OCI-LY7 (cell line): ENCODE results near the gene YIPF4. TPM values are rescaled to one million over a fixed set of nuclear protein-coding genes. Genes with fewer than 3 reads are reported as not detected.
A peak's percentile ranks its signal among the peaks of the same experiment; 100 is the strongest.

Source experiments
- BruUV-seq: library from RNA; stranded (reverse); fragments of 400-500 nt; replicated peaks from 2 replicates; lab custom pipeline; 2021; lab: Mats Ljungman, UMichigan
- CTCF ChIA-PET: fragments of 300-600 bp; sonication (Branson Sonifier 250); formaldehyde crosslinking; loops from one replicate; lab custom pipeline; 2022; ENCODE audit warnings: antibody characterized with exemption; ENCODE audit not compliant: unreplicated experiment; lab: Charles Lee
- POLR2A ChIA-PET: fragments of 300-600 bp; sonication (Branson Sonifier 250); formaldehyde crosslinking; loops from one replicate; lab custom pipeline; 2022; ENCODE audit warnings: antibody characterized with exemption; lab: Charles Lee
- DNase-seq: peaks from one replicate; pipeline ENCODE4 v3.0.0-alpha.2; 2015; ENCODE audit warnings: low spot score
- H2AFZ ChIP-seq: fragments of 200-600 bp; sonication (generic), shearing (Covaris generic); 2 replicates; pipeline ENCODE4 v1.6.1; 2014; ENCODE audit warnings: mild to moderate bottlenecking, antibody characterized with exemption, low read length, moderate library complexity
- H3K27ac ChIP-seq: fragments of 200-600 bp; sonication (generic); 2 replicates; pipeline ENCODE4 v1.5.1; 2014; ENCODE audit warnings: mixed run types, low read depth, mild to moderate bottlenecking, moderate library complexity, low read length, inconsistent platforms; ENCODE audit not compliant: poor library complexity, severe bottlenecking
- H3K36me3 ChIP-seq: fragments of 200-600 bp; sonication (generic); 2 replicates; pipeline ENCODE4 v1.6.1; 2014; ENCODE audit warnings: mild to moderate bottlenecking, antibody characterized with exemption, low read length, moderate library complexity, mixed read lengths; ENCODE audit not compliant: insufficient read depth
- H3K4me1 ChIP-seq: fragments of 200-600 bp; sonication (generic); 2 replicates; pipeline ENCODE4 v1.5.1; 2014; ENCODE audit warnings: mild to moderate bottlenecking, low read length; ENCODE audit not compliant: insufficient read depth, poor library complexity, severe bottlenecking
- H3K4me2 ChIP-seq: fragments of 200-600 bp; sonication (generic); 2 replicates; pipeline ENCODE4 v1.6.1; 2014; ENCODE audit warnings: mild to moderate bottlenecking, low read length
- H3K4me3 ChIP-seq: fragments of 200-600 bp; sonication (generic); 2 replicates; pipeline ENCODE4 v1.5.1; 2014; ENCODE audit warnings: mild to moderate bottlenecking, low read depth, low read length; ENCODE audit not compliant: poor library complexity, severe bottlenecking
- H3K79me2 ChIP-seq: fragments of 200-600 bp; sonication (generic); 2 replicates; pipeline ENCODE4 v1.6.1; 2016; ENCODE audit warnings: low read depth, mild to moderate bottlenecking, low read length, moderate library complexity, mixed read lengths; ENCODE audit not compliant: insufficient read depth
- H3K9me2 ChIP-seq: fragments of 200-600 bp; sonication (generic); 2 replicates; pipeline ENCODE4 v1.6.1; 2016; ENCODE audit warnings: mild to moderate bottlenecking, low read length, mixed read lengths; ENCODE audit not compliant: insufficient read depth
- H3K9me3 ChIP-seq: fragments of 200-600 bp; sonication (generic); 2 replicates; pipeline ENCODE4 v1.6.1; 2014; ENCODE audit warnings: mild to moderate bottlenecking, mixed run types, low read length, mixed read lengths
- H4K20me1 ChIP-seq: fragments of 200-600 bp; sonication (generic); 2 replicates; pipeline ENCODE4 v1.6.1; 2014; ENCODE audit warnings: mild to moderate bottlenecking, antibody characterized with exemption, low read length, moderate library complexity, mixed read lengths; ENCODE audit not compliant: insufficient read depth
- CTCF ChIP-seq: fragments of 200-600 bp; sonication (generic); conservative IDR thresholded peaks from 2 replicates; pipeline ENCODE4 v1.5.1; 2014; ENCODE audit warnings: mild to moderate bottlenecking, antibody characterized with exemption, low read length, moderate library complexity, mixed read lengths
- EZH2phosphoT487 ChIP-seq: fragments of 200-600 bp; sonication (generic); IDR thresholded peaks from 2 replicates; pipeline ENCODE4 v1.6.1; 2018; ENCODE audit warnings: low read depth, borderline replicate concordance, mild to moderate bottlenecking, mixed run types, antibody characterized with exemption, low read length, moderate library complexity, mixed read lengths
- intact Hi-C: fragments of 100-400 bp; cut with micrococcal nuclease; formaldehyde crosslinking; loops from one replicate; pipeline ENCODE4 v1.10.0; 2022; ENCODE audit not compliant: unreplicated experiment
- total RNA-seq, 2 experiments: library from RNA; depleted of rRNA in 1 of 2; stranded (reverse); fragments of >200 nt in 1 of 2; shearing (Covaris generic) in 1 of 2; gene quantifications; 2 replicates each; pipeline ENCODE4 v1.2.3, GENCODE V29; 2014 to 2022

YIPF4 gene
- total RNA-seq, 2 experiments from 2014 or later, result 8.6 to 29.6 TPM

DNA sequence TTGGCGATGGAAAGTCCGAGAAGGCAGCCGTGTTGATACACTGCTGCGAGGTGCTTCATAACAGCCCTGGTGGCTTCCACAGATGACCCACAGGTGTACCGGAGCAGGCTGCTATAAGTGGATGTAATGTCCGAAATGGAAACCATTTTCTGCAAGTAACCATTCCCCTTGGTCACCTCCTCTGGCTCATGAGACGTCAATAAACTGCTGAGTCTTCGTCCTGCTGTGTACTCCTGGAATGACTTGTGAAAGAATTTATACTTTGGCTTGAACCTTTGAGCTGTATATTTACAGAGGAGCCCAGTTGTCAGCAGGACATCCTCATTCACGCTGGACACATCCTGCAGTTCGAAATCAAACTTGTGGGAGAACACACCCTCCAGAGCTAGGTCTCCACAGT, 27.4 kb upstream of the YIPF4 start:
- H3K9me2 ChIP-seq, result no peaks in the 10 kb centered on the region
- H3K4me1 ChIP-seq, result no peaks in the 10 kb centered on the region
- ChIA-PET POLR2A (interaction anchor here (0.7 kb wide), 1 partner anchor 22 kb away, joined by 4 read pairs; no protein-coding TSS in a partner anchor), CTCF (no interaction called here)
- BruUV-seq, result no TSS peak
- no peak overlapping the region for H3K4me3 ChIP-seq
- intact Hi-C loops, result no loop called here
- no peaks in the 10 kb centered on the region for H3K36me3 ChIP-seq
- no peaks in the 10 kb centered on the region for H4K20me1 ChIP-seq
- H2AFZ ChIP-seq, result no peak overlapping the region
- TF ChIP-seq EZH2phosphoT487 (no peak), CTCF (no peak)
- no peaks in the 10 kb centered on the region for H3K9me3 ChIP-seq
- no peak for DNase-seq
- H3K4me2 ChIP-seq, result no peak overlapping the region
- no peak overlapping the region for H3K27ac ChIP-seq
- no peaks in the 10 kb centered on the region for H3K79me2 ChIP-seq

DNA sequence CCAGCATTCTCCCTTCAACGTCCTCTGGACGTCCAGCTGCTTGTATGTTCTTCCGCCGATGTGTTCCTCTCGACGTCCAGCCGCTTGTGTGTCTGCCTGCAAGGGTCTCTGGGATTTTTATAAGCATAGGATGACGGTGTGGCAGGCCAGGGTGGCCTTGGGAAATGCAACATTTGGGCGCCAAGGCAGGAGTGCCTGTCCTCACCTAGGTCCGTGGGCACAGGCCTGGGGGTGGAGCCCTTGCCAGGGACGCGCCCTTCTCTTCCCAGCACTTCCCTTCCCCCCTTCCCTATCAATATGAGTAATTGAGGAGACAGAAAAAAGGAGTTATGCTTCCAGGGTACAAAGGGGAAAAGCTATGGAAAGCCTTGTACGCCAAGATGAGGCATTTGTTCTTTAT, 19.5 kb upstream of the YIPF4 start:
- no peak overlapping the region for H3K27ac ChIP-seq
- TF ChIP-seq CTCF, result no peak
- no peak for TF ChIP-seq EZH2phosphoT487
- CTCF ChIA-PET, result no interaction called here
- no peaks in the 10 kb centered on the region for H3K9me2 ChIP-seq
- no peak for DNase-seq
- POLR2A ChIA-PET, result interaction anchor here (0.6 kb wide), 1 partner anchor 9 kb away, joined by 5 read pairs; no protein-coding TSS in a partner anchor
- no peaks in the 10 kb centered on the region for H3K36me3 ChIP-seq
- BruUV-seq, result no TSS peak
- H3K79me2 ChIP-seq, result no peaks in the 10 kb centered on the region
- no peaks in the 10 kb centered on the region for H3K9me3 ChIP-seq
- no peak overlapping the region for H3K4me3 ChIP-seq
- intact Hi-C loops, result no loop called here
- no peaks in the 10 kb centered on the region for H3K4me1 ChIP-seq
- no peaks in the 10 kb centered on the region for H4K20me1 ChIP-seq
- no peak overlapping the region for H3K4me2 ChIP-seq
- peak overlapping the region; percentile 65; the same call in 1 of the 2 replicates for H2AFZ ChIP-seq

DNA sequence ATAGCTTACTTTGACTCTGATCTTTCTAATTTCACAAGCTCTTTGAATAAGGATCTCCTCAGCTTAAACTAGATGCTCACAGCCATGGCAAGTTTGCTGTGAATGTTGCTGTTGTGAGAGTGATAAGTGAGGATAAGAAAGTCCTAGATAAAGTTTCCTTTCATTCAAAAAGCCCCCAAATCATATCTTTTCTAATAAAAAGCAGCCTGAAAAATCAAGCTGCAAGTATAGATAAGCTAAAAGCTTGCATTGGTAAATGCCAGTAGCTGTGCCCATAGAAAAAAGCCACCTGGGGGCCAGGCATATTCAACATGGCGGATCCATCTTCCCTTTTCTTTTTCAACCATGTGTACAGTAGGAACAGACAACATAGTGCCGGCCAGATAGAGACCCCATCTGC, 17.3 kb upstream of the YIPF4 start:
- Histone ChIP-seq H3K79me2 (no peaks in the 10 kb centered on the region), H4K20me1 (no peaks in the 10 kb centered on the region), H3K9me3 (no peaks in the 10 kb centered on the region), H3K9me2 (no peaks in the 10 kb centered on the region), H3K4me3 (no peak overlapping the region), H3K27ac (no peak overlapping the region), H3K36me3 (no peaks in the 10 kb centered on the region), H2AFZ (no peak overlapping the region), H3K4me1 (peaks cover 4% of the 10 kb centered on the region), H3K4me2 (no peak overlapping the region)
- intact Hi-C loops, result no loop called here
- TF ChIP-seq EZH2phosphoT487, result no peak
- no peak for TF ChIP-seq CTCF
- CTCF ChIA-PET, result no interaction called here
- POLR2A ChIA-PET, result no interaction called here
- no TSS peak for BruUV-seq
- no peak for DNase-seq
